A549 (cell line): ENCODE results near the gene LRRC4. TPM values are rescaled to one million over a fixed set of nuclear protein-coding genes. Genes with fewer than 3 reads are reported as not detected.

Experiments
- ATAC-seq, 2 experiments: fragments of 200-7000 bp in 1 of 2; fragments of >200 bp in 1 of 2; cut with Nextera tagmentation in 1 of 2; cut with Tn5 transposase in 1 of 2; 3 replicates each; pipeline versions ENCODE4 v1.8.0 to v1.9.1; 2018 to 2020; ENCODE audit warnings: mild to moderate bottlenecking in 1 of 2, moderate library complexity in 1 of 2
- CTCF ChIA-PET: fragments of 300-600 bp; sonication (Branson Sonifier 250); formaldehyde crosslinking; extraction: SDS; loops from one replicate; lab custom pipeline; 2021; ENCODE audit warnings: antibody characterized with exemption, inconsistent platforms; lab: Yijun Ruan, JAX
- POLR2A ChIA-PET: fragments of 350-600 bp; formaldehyde crosslinking; extraction: SDS; loops from one replicate; lab custom pipeline; 2021; ENCODE audit warnings: antibody characterized with exemption, inconsistent platforms; lab: Yijun Ruan, JAX
- DNase-seq, 2 experiments: peaks; one replicate each; pipeline versions ENCODE4 v3.0.0 to v3.0.0-alpha.2; 2011 to 2016; ENCODE audit warnings: low read depth in 1 of 2, low spot score in 1 of 2
- FAIRE-seq: peaks from 2 replicates; lab custom pipeline; 2011; peaks lifted over from hg19 to GRCh38; lab: Jason Lieb, UNC
- H3K27ac ChIP-seq, 2 experiments: fragments of >200 bp; sonication (Bioruptor Twin); formaldehyde crosslinking; 3 replicates each; pipeline ENCODE4 v1.5.1; 2016 to 2017
- H3K4me1 ChIP-seq: fragments of >200 bp; sonication (Bioruptor Twin); formaldehyde crosslinking; 3 replicates; pipeline ENCODE4 v1.6.1; 2016
- H3K4me2 ChIP-seq: fragments of >200 bp; sonication (Bioruptor Twin); formaldehyde crosslinking; 3 replicates; pipeline ENCODE4 v1.6.1; 2016
- H3K4me3 ChIP-seq: fragments of >200 bp; sonication (Bioruptor Twin); formaldehyde crosslinking; 3 replicates; pipeline ENCODE4 v1.5.1; 2016
- H3K9me3 ChIP-seq: fragments of >200 bp; sonication (Bioruptor Twin); formaldehyde crosslinking; 3 replicates; pipeline ENCODE4 v1.6.1; 2016
- ATOH8 ChIP-seq: fragments of 250-450 bp; sonication (Bioruptor Pico); IDR thresholded peaks from 2 replicates; pipeline ENCODE4 v1.5.0; 2020; ENCODE audit warnings: low read depth, mild to moderate bottlenecking, moderate library complexity
- BHLHE40 ChIP-seq: IDR thresholded peaks from 2 replicates; pipeline ENCODE4 v1.6.1; 2012; ENCODE audit warnings: low read depth, low read length, inconsistent platforms
- CBX2 ChIP-seq: fragments of 200-600 bp; sonication (generic); IDR thresholded peaks from 2 replicates; pipeline ENCODE4 v1.6.1; 2016; ENCODE audit warnings: low read depth, mild to moderate bottlenecking, borderline replicate concordance
- CHD2 ChIP-seq: fragments of 150-350 bp; IDR thresholded peaks from 2 replicates; pipeline ENCODE4 v1.6.1; 2014; ENCODE audit warnings: low read length; ENCODE audit not compliant: partially characterized antibody
- CHD4 ChIP-seq: fragments of 200-600 bp; sonication (generic); IDR thresholded peaks from 2 replicates; pipeline ENCODE4 v1.6.1; 2016; ENCODE audit warnings: antibody characterized with exemption, mild to moderate bottlenecking, borderline replicate concordance
- EHF ChIP-seq: fragments of 250-450 bp; sonication (Bioruptor Pico); IDR thresholded peaks from 2 replicates; pipeline ENCODE4 v1.5.0; 2020; ENCODE audit warnings: mild to moderate bottlenecking
- EHMT2 ChIP-seq: fragments of 200-600 bp; sonication (generic); IDR thresholded peaks from 2 replicates; pipeline ENCODE4 v1.6.1; 2016; ENCODE audit warnings: antibody characterized with exemption, low read depth, mild to moderate bottlenecking, moderate library complexity
- ESRRA ChIP-seq: fragments of 150-350 bp; IDR thresholded peaks from 2 replicates; pipeline ENCODE4 v1.6.1; 2014; ENCODE audit warnings: mild to moderate bottlenecking, low read length, borderline replicate concordance
- FOXS1 ChIP-seq: fragments of 250-450 bp; sonication (Bioruptor Pico); IDR thresholded peaks from 2 replicates; pipeline ENCODE4 v1.5.0; 2020; ENCODE audit warnings: mild to moderate bottlenecking, moderate library complexity
- GATA3 ChIP-seq: IDR thresholded peaks from 2 replicates; pipeline ENCODE4 v1.6.1; 2012; ENCODE audit warnings: borderline replicate concordance
- HDAC2 ChIP-seq: fragments of 200-600 bp; sonication (generic); IDR thresholded peaks from 2 replicates; pipeline ENCODE4 v1.6.1; 2016
- HES2 ChIP-seq: fragments of >200 bp; sonication (Bioruptor Twin); formaldehyde crosslinking; IDR thresholded peaks from 2 replicates; pipeline ENCODE4 v1.6.1; 2016
- JUN ChIP-seq, 2 experiments: fragments of >200 bp; sonication (Bioruptor Twin); formaldehyde crosslinking; IDR thresholded peaks; 2 replicates in 1 of 2; 3 replicates in 1 of 2; pipeline ENCODE4 v1.6.1; 2016 to 2017
- KDM1A ChIP-seq: fragments of 200-600 bp; sonication (generic); IDR thresholded peaks from 2 replicates; pipeline ENCODE4 v1.6.1; 2016; ENCODE audit warnings: low read depth, mild to moderate bottlenecking
- KDM5A ChIP-seq: fragments of 200-600 bp; sonication (generic); IDR thresholded peaks from 2 replicates; pipeline ENCODE4 v1.6.1; 2016; ENCODE audit warnings: antibody characterized with exemption, mild to moderate bottlenecking
- MAFK ChIP-seq: fragments of 450-650 bp; IDR thresholded peaks from 2 replicates; pipeline ENCODE4 v1.6.1; 2014; ENCODE audit not compliant: partially characterized antibody
- MAZ ChIP-seq: fragments of 150-350 bp; IDR thresholded peaks from 2 replicates; pipeline ENCODE4 v1.6.1; 2014; ENCODE audit warnings: antibody characterized with exemption, low read depth, low read length, borderline replicate concordance
- NPAS2 ChIP-seq: fragments of 250-450 bp; sonication (Bioruptor Pico); IDR thresholded peaks from 2 replicates; pipeline ENCODE4 v1.8.0; 2022; ENCODE audit warnings: mild to moderate bottlenecking, moderate library complexity, borderline replicate concordance
- NR3C1 ChIP-seq: fragments of >200 bp; sonication (Bioruptor Twin); formaldehyde crosslinking; IDR thresholded peaks from 3 replicates; pipeline ENCODE4 v1.6.1; 2017
- POLR2AphosphoS2 ChIP-seq: conservative IDR thresholded peaks from 2 replicates; pipeline ENCODE4 v1.6.1; 2012; ENCODE audit warnings: low read length, improper control_type of control experiment, inconsistent platforms
- RAD21 ChIP-seq, 2 experiments: fragments of >200 bp in 1 of 2; sonication (Bioruptor Twin) in 1 of 2; formaldehyde crosslinking in 1 of 2; IDR thresholded peaks in 1 of 2; conservative IDR thresholded peaks in 1 of 2; 2 replicates in 1 of 2; 3 replicates in 1 of 2; pipeline ENCODE4 v1.6.1; 2012 to 2018; ENCODE audit warnings: inconsistent platforms in 1 of 2
- RCOR1 ChIP-seq: fragments of 150-350 bp; IDR thresholded peaks from 2 replicates; pipeline ENCODE4 v1.6.1; 2014; ENCODE audit warnings: antibody characterized with exemption, low read length, low read depth
- RNF2 ChIP-seq: fragments of 200-600 bp; sonication (generic); IDR thresholded peaks from 2 replicates; pipeline ENCODE4 v1.6.1; 2016; ENCODE audit warnings: low read depth, mild to moderate bottlenecking, antibody characterized with exemption, moderate library complexity, borderline replicate concordance
- SREBF2 ChIP-seq: fragments of 450-650 bp; IDR thresholded peaks from 2 replicates; pipeline ENCODE4 v1.6.1; 2014; ENCODE audit warnings: mild to moderate bottlenecking, moderate library complexity
- TP53 ChIP-seq: fragments of 250-450 bp; sonication (Bioruptor Pico); IDR thresholded peaks from 2 replicates; pipeline ENCODE4 v1.5.0; 2021; ENCODE audit warnings: mild to moderate bottlenecking, moderate library complexity
- ZC3H11A ChIP-seq: fragments of 450-650 bp; IDR thresholded peaks from 2 replicates; pipeline ENCODE4 v1.6.1; 2014; ENCODE audit warnings: antibody characterized with exemption, mild to moderate bottlenecking
- ZNF302 ChIP-seq: fragments of 250-450 bp; sonication (Bioruptor Pico); IDR thresholded peaks from 2 replicates; pipeline ENCODE4 v1.9.0; 2021; ENCODE audit warnings: inconsistent platforms, mild to moderate bottlenecking, moderate library complexity
- ZSCAN20 ChIP-seq: fragments of 250-450 bp; sonication (Bioruptor Pico); IDR thresholded peaks from 2 replicates; pipeline ENCODE4 v1.8.0; 2022; ENCODE audit warnings: mild to moderate bottlenecking, moderate library complexity
- WGBS: methylation state at CpG from one replicate; pipeline ENCODE4 v1.1.6; 2017; ENCODE audit errors: missing lambda C conversion rate; 5-methylcytosine and 5-hydroxymethylcytosine counted together
- polyA plus RNA-seq, 4 experiments: library from polyadenylated mRNA; depleted of rRNA in 3 of 4; stranded (reverse); fragments of >200 nt; fragmentation: RNase III in 1 of 4; extraction: RNeasy Plus Mini Kit Qiagen cat#74134 plus additional on column Dnase treatment in 1 of 4; gene quantifications; 2 replicates in 3 of 4; 3 replicates in 1 of 4; pipeline ENCODE4 v1.2.3, GENCODE V29; 2011 to 2017

Gene LRRC4
- polyA plus RNA-seq, 2 of the 4 experiments (the other 2 are of a cell fraction) = not detected

- no peak for FAIRE-seq
- TF ChIP-seq ZC3H11A = no peak
- no peak for TF ChIP-seq CHD2
- no peak for TF ChIP-seq NPAS2 (CRISPR knock-in tag)
- TF ChIP-seq EHMT2 = no peak
- TF ChIP-seq BHLHE40 = no peak
- TF ChIP-seq KDM1A = no peak
- no peak for TF ChIP-seq RNF2
- no peak for TF ChIP-seq EHF (CRISPR knock-in tag)
- no peak for TF ChIP-seq HES2
- TF ChIP-seq SREBF2 = no peak
- TF ChIP-seq ESRRA = no peak
- TF ChIP-seq POLR2AphosphoS2 = no peak
- TF ChIP-seq RCOR1 = no peak
- TF ChIP-seq FOXS1 (CRISPR knock-in tag) = no peak
- TF ChIP-seq MAZ = no peak
- no peak for TF ChIP-seq MAFK
- ChIA-PET POLR2A (no interaction called here), CTCF (interaction anchor here (1.1 kb wide), 1 partner anchor 9 kb away, joined by 3 read pairs; no protein-coding TSS in a partner anchor)
- DNase-seq = no peak
- WGBS = 94% methylated on average over 5 of the region's 5 CpGs
- H3K27ac ChIP-seq = no peak overlapping the region
- H3K9me3 ChIP-seq = no peaks in the 10 kb centered on the region
- no peak overlapping the region for H3K4me3 ChIP-seq
- H3K4me2 ChIP-seq = no peak overlapping the region
- no peak for ATAC-seq
- peaks cover 11% of the 10 kb centered on the region; the same call in 2 of the 3 replicates for H3K4me1 ChIP-seq
These were observed 37.2 kb downstream of the LRRC4 start for GRCh38 chr7:127993987-127994386.

GRCh38 chr7:127993317-127993716, 37.9 kb downstream of the LRRC4 start:
- no peaks in the 10 kb centered on the region for H3K9me3 ChIP-seq
- ATAC-seq = no peak
- no peak overlapping the region for H3K4me3 ChIP-seq
- TF ChIP-seq BHLHE40 = no peak
- no peak for TF ChIP-seq CBX2
- no peak for TF ChIP-seq ZSCAN20 (CRISPR knock-in tag)
- no peak for TF ChIP-seq ZNF302 (CRISPR knock-in tag)
- TF ChIP-seq RNF2 = no peak
- no peak for TF ChIP-seq KDM5A
- TF ChIP-seq GATA3 = no peak
- no peak for TF ChIP-seq CHD4
- TF ChIP-seq KDM1A = no peak
- TF ChIP-seq ATOH8 (CRISPR knock-in tag) = no peak
- no peak for TF ChIP-seq FOXS1 (CRISPR knock-in tag)
- TF ChIP-seq, all 56 proteins: peak for 0
- 91% methylated on average over 6 of the region's 6 CpGs for WGBS
- CTCF ChIA-PET = interaction anchor here (1.1 kb wide), 1 partner anchor 10 kb away, joined by 3 read pairs; no protein-coding TSS in a partner anchor
- DNase-seq (no peak), FAIRE-seq (no peak)
- Histone ChIP-seq H3K4me1 (peaks cover 11% of the 10 kb centered on the region; the same call in 2 of the 3 replicates), H3K27ac (no peak overlapping the region), H3K4me2 (no peak overlapping the region)
- POLR2A ChIA-PET = no interaction called here

DNA sequence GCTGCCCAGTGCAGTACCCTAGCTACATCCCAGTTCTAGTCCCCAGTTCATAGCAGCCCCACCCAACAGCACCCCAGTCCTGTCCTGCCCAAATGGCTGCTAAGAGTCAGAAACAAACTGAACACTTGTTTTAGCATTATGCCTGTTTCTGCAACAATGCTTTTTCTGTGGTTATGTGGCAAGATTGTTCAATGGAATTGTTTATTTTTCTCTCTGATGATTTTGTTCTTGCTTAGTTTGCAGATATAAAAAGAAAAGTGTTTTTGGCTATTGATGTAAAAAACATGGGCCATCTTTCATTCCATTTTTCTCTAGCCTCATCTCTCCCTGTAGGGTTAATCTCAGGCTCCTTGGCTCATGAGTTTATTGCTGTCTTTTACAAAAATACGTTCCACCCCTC, 42.5 kb downstream of the LRRC4 start:
- CTCF ChIA-PET = no interaction called here
- no peak overlapping the region for H3K4me3 ChIP-seq

More for the DNA sequence above, 42.5 kb downstream of the LRRC4 start:
- FAIRE-seq = no peak
- WGBS = 92% methylated on average over 1 of the region's 1 CpG
- no peak for DNase-seq
- H3K4me2 ChIP-seq = no peak overlapping the region
- TF ChIP-seq NR3C1 = no peak
- no peak for TF ChIP-seq POLR2AphosphoS2
- TF ChIP-seq JUN (IDR thresholded peaks at IDR 0.05) = no peak
- TF ChIP-seq TP53 (CRISPR knock-in tag) = no peak
- no peak for TF ChIP-seq RNF2
- TF ChIP-seq HDAC2 = no peak
- no peak for TF ChIP-seq RAD21 (conservative IDR thresholded peaks at IDR 0.05 in 1 of 2, IDR thresholded peaks at IDR 0.05 in 1 of 2)
- TF ChIP-seq, all 56 proteins: peak for 0
- no peak for ATAC-seq
- POLR2A ChIA-PET = no interaction called here
- no peaks in the 10 kb centered on the region for H3K9me3 ChIP-seq
- no peak overlapping the region for H3K27ac ChIP-seq
- peaks cover 3% of the 10 kb centered on the region; the same call in 2 of the 3 replicates for H3K4me1 ChIP-seq
